GM08714 (cell line): Measurements from ENCODE around the gene SLC15A4.

Experiments
- H3K4me3 ChIP-seq: fragments of 200-500 bp; sonication (Bioruptor generic); 2 replicates; pipeline ENCODE4 v1.5.1; 2014; ENCODE audit warnings: mild to moderate bottlenecking, low read length, inconsistent platforms
- ZNF274 ChIP-seq: IDR thresholded peaks from 2 replicates; pipeline ENCODE4 v1.6.1; 2012; ENCODE audit warnings: mild to moderate bottlenecking, low read depth, low read length

The SLC15A4 gene

GRCh38 chr12:128823916-128824839 is at the start of gene SLC15A4:
Gene SLC15A4, minus strand, starts transcription at chr12:128823958. Its CDS starts 15 bp downstream, at chr12:128823943.
- no peak for TF ChIP-seq ZNF274
- H3K4me3 ChIP-seq, result peak within 1 kb of the TSS; percentile 82

GRCh38 chr12:128872303-128872702 is 48.5 kb upstream of the SLC15A4 start:
- H3K4me3 ChIP-seq, result no peak overlapping the region
- no peak for TF ChIP-seq ZNF274

GRCh38 chr12:128871516-128871892 is 47.7 kb upstream of the SLC15A4 start:
- TF ChIP-seq ZNF274, result no peak
- H3K4me3 ChIP-seq, result no peak overlapping the region

- H3K4me3 ChIP-seq, result no peak overlapping the region
- TF ChIP-seq ZNF274, result no peak
Measured at GRCh38 chr12:128867466-128867865, 43.7 kb upstream of the SLC15A4 start.

GRCh38 chr12:128864516-128865186 is 40.9 kb upstream of the SLC15A4 start:
- TF ChIP-seq ZNF274, result no peak
- H3K4me3 ChIP-seq, result no peak overlapping the region

GRCh38 chr12:128863957-128864356 is 40.2 kb upstream of the SLC15A4 start:
- H3K4me3 ChIP-seq, result no peak overlapping the region
- TF ChIP-seq ZNF274, result no peak

GRCh38 chr12:128861226-128862016 is 37.7 kb upstream of the SLC15A4 start:
- TF ChIP-seq ZNF274, result no peak
- H3K4me3 ChIP-seq, result no peak overlapping the region

- no peak overlapping the region for H3K4me3 ChIP-seq
- TF ChIP-seq ZNF274, result no peak
Measured at GRCh38 chr12:128859311-128859710, 35.6 kb upstream of the SLC15A4 start.

GRCh38 chr12:128857133-128857763 is 33.5 kb upstream of the SLC15A4 start:
- H3K4me3 ChIP-seq, result no peak overlapping the region

GRCh38 chr12:128856791-128857078 is 33.0 kb upstream of the SLC15A4 start:
- no peak for TF ChIP-seq ZNF274
- H3K4me3 ChIP-seq, result no peak overlapping the region

More at GRCh38 chr12:128857133-128857763, 33.5 kb upstream of the SLC15A4 start:
- no peak for TF ChIP-seq ZNF274

- no peak for TF ChIP-seq ZNF274
- H3K4me3 ChIP-seq, result no peak overlapping the region
Measured at GRCh38 chr12:128856035-128856790, 32.5 kb upstream of the SLC15A4 start.

GRCh38 chr12:128853600-128854197 is 29.9 kb upstream of the SLC15A4 start:
- no peak for TF ChIP-seq ZNF274
- peak overlapping the region; percentile 76; the same call in 1 of the 2 replicates for H3K4me3 ChIP-seq
